Heart right ventricle (tissue), 16 donors: ENCODE measurements around the gene TMEM63C. TPM values are rescaled to one million over a fixed set of nuclear protein-coding genes. Genes with fewer than 3 reads are reported as not detected.

Experiments used
- ATAC-seq, 8 donors: fragments of 200-7000 bp; cut with Tn5 transposase; one replicate each; pipeline ENCODE4 v1.9.1; 2020; ENCODE audit warnings: mild to moderate bottlenecking in 8 of 8, moderate library complexity in 8 of 8, moderate number of reproducible peaks in 1 of 8
- DNase-seq, 2 donors: peaks; one replicate each; pipeline ENCODE4 v3.0.0-alpha.2; 2020
- H3K27ac ChIP-seq, 10 donors: fragments of 200-600 bp; sonication (generic) in 2 of 10; one replicate each; pipeline versions ENCODE4 v1.5.0 to v1.8.0; 2020 to 2022; ENCODE audit warnings: mild to moderate bottlenecking in 3 of 10
- H3K27me3 ChIP-seq, 7 donors: fragments of 200-600 bp; one replicate each; pipeline ENCODE4 v1.8.0; 2021 to 2022; ENCODE audit warnings: mild to moderate bottlenecking in 2 of 7
- H3K36me3 ChIP-seq, 9 donors: fragments of 200-600 bp; sonication (generic) in 1 of 9; one replicate each; pipeline versions ENCODE4 v1.5.0 to v1.8.0; 2020 to 2022; ENCODE audit warnings: mild to moderate bottlenecking in 2 of 9
- H3K4me1 ChIP-seq, 9 donors: fragments of 200-600 bp; sonication (generic) in 1 of 9; one replicate each; pipeline versions ENCODE4 v1.5.0 to v1.8.0; 2020 to 2022; ENCODE audit warnings: mild to moderate bottlenecking in 4 of 9
- H3K4me3 ChIP-seq, 10 donors: fragments of 200-600 bp; sonication (generic) in 2 of 10; one replicate each; pipeline versions ENCODE4 v1.5.0 to v1.8.0; 2020 to 2022; ENCODE audit warnings: mild to moderate bottlenecking in 7 of 10, moderate library complexity in 2 of 10
- H3K9me3 ChIP-seq, 11 donors: fragments of 200-600 bp in 10 of 11; sonication (generic) in 2 of 11; one replicate each; pipeline versions ENCODE4 v1.5.0 to v1.8.0; 2013 to 2022; ENCODE audit warnings: mild to moderate bottlenecking in 2 of 11, control low read depth in 1 of 11, moderate library complexity in 1 of 11
- WGBS, 2 donors: extraction: QIAGEN DNeasy Blood & Tissue Kit; methylation state at CpG; one replicate each; pipeline ENCODE4 v1.1.7; 2013; ENCODE audit warnings: inconsistent platforms in 1 of 2; 5-methylcytosine and 5-hydroxymethylcytosine counted together
- intact Hi-C, 10 donors: fragments of 100-400 bp; cut with DNase I; formaldehyde crosslinking; loops; one replicate each; pipeline versions ENCODE4 v1.11.1 to v1.14.2; 2022
- polyA plus RNA-seq, 2 donors: library from polyadenylated mRNA; stranded (reverse); fragments of 200-250 nt; gene quantifications; one replicate each; pipeline ENCODE4 v1.2.3, GENCODE V29; 2013
- total RNA-seq, 10 donors: library from RNA; stranded (reverse); fragmentation: NEBNext Ultra II Directional in 3 of 10; extraction: Animal tissue kit (Norgen Biotek cat#: 25700) in 3 of 10; gene quantifications; one replicate each; pipeline versions ENCODE4 v1.2.1 to v1.2.4, GENCODE V29; 2021 to 2023
- TF ChIP-seq, protein P1 (sequence below), 9 donors: fragments of 200-600 bp; sonication (generic) in 2 of 9; IDR thresholded peaks; one replicate each; pipeline versions ENCODE4 v1.5.0 to v1.8.0; 2021 to 2022; ENCODE audit warnings: antibody characterized with exemption in 9 of 9, mild to moderate bottlenecking in 5 of 9, moderate library complexity in 1 of 9
- donor health status: Arrhythmogenic right ventricular cardiomyopathy.
- donor health status: ischemic (EF 13 %, LVEDD 7.1; RV severe dilation, severe dysfunction).
- donor health status: healthy with polysubstance abuse.
- donor health status: DM: no; HTN: yes; CAD: no.
- donor health status: DM: no; HTN: no; CAD: no.
- donor health status: ischemic (EF 25% LVEDD 6.9; RV normal size, moderate dysfunction).
- donor health status: ischemic (EF 25% LVEDD 5.7; RV mildly dilated, moderate dysfunction).
- donor health status: healthy.
- donor health status: DM: yes; HTN: yes; CAD: no.
- donor health status: Ischemic cardiomyopathy.
- donor health status: ischemic (EF 35%, LVEDD 5.7; RV mildly dilated, moderate dysfunction).
- donor health status: nonischemic (EF 11% LVEDD 7.7; RV severe dilation, severe dysfunction).
- donor health status: DM: yes; HTN: yes; CAD: no.
- donor health status: PGD.
- donor health status: ischemic (EF 29% LVEDD 5.4; RV normal size, mild dysfunction).
- donor health status: nonischemic (EF 23%, LVEDD 6.1; RV moderate dilation, normal function).

Gene TMEM63C
- total and polyA plus RNA-seq, 12 donors, result under 0.01 to 7.2 (median 0.53) TPM

DNA sequence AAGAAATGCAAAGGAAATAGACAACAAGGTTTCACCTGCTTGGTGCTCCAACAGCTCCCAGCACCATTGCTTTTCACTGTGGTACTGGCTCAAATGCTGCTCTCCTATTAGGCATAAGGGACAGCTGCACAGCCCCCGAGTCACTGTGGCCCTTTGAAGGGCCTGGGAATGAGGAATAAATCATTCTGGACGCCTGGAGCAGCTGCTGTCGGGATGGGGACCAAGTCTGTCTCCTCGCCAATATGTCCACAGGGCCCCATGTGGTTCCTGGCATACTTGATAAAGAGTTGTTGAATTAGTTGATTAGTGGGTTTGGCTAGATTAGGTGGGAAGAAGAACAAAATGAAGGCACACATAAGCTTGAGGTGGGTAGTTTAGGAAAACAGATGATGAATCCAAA is 102.5 kb downstream of the TMEM63C start:
- ATAC-seq, result no peak
- TF ChIP-seq, protein P1, sequence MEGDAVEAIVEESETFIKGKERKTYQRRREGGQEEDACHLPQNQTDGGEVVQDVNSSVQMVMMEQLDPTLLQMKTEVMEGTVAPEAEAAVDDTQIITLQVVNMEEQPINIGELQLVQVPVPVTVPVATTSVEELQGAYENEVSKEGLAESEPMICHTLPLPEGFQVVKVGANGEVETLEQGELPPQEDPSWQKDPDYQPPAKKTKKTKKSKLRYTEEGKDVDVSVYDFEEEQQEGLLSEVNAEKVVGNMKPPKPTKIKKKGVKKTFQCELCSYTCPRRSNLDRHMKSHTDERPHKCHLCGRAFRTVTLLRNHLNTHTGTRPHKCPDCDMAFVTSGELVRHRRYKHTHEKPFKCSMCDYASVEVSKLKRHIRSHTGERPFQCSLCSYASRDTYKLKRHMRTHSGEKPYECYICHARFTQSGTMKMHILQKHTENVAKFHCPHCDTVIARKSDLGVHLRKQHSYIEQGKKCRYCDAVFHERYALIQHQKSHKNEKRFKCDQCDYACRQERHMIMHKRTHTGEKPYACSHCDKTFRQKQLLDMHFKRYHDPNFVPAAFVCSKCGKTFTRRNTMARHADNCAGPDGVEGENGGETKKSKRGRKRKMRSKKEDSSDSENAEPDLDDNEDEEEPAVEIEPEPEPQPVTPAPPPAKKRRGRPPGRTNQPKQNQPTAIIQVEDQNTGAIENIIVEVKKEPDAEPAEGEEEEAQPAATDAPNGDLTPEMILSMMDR (IDR thresholded peaks at IDR 0.05), result no peak
- WGBS, 2 donors, result 88 to 92% methylated on average over 4 of the region's 4 CpGs
- Histone ChIP-seq H3K4me3 (no peak overlapping the region), H3K9me3 (no peaks in the 10 kb centered on the region), H3K36me3 (peaks cover 0 to 98% (median 34%) of the 10 kb centered on the region in 9 donors), H3K27ac (no peak overlapping the region), H3K27me3 (no peaks in the 10 kb centered on the region), H3K4me1 (no peaks in the 10 kb centered on the region)
- intact Hi-C loops, result no loop called here
- no peak for DNase-seq

DNA sequence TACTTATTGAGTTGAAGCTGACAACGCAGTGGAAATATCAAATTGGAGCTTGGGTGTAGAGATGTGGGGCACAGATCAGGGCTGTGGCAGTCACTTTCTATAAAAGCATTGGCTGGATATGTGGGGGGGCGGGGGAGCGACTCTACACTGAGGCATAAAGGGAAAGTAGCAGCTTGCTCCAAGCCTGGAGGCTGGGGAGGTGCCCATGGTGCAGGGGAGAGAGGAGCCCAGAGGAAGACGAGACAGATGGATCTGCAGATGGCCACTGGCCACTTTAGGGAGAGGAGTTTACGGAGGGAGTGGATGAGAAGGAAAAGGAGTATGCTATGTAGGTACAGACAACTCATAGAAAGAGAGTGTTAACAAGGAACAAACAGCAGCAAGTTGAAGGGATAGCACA is 102.9 kb downstream of the TMEM63C start:
- DNase-seq, result no peak
- Histone ChIP-seq H3K9me3 (no peaks in the 10 kb centered on the region), H3K27me3 (no peaks in the 10 kb centered on the region), H3K36me3 (peaks cover 0 to 98% (median 34%) of the 10 kb centered on the region in 9 donors), H3K27ac (no peak overlapping the region), H3K4me3 (no peak overlapping the region), H3K4me1 (no peaks in the 10 kb centered on the region)
- ATAC-seq, result no peak
- intact Hi-C loops, result no loop called here
- TF ChIP-seq, protein P1 (IDR thresholded peaks at IDR 0.05), result no peak
- 98% methylated on average over 5 of the region's 5 CpGs for WGBS, 2 donors

DNA sequence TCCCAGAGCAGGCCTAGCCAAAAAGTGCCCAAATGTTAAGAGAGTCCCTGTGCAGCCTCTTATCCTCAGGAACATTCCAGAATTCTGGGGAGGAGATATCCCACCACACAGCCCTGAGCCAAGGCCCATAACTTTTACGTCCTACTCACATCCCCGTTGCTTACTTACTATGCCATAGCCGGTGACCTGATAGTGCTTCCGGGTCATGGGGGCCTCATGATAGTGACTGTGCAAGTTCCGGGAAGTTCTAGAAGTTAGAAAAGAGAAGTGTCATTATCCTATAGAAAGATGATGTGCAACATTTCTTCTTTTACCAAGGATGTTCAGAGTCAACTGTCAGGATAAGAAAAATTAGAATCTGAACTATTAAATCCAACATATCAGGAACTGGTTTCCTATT is 105.0 kb downstream of the TMEM63C start:
- WGBS, 2 donors, result 91 to 95% methylated on average over 5 of the region's 5 CpGs

DNA sequence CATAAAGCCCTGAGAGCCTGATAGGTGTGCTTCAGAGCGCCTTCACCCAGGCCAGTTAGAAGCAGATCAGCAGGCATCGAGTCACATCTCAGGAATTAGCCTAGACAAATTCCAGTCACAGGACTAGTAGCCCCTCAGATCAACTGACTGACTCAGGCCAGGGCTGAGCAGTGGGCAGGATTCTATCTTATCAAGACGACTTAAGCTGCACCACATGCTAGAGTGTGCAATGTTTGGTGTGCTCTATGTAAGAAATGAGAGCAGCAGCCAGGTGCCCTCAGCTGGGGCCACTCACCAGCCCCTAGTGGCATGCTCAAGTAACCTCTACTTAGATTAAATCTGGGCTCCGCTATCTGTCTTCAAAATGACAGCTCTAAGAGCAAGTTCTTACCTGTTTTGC is 109.1 kb downstream of the TMEM63C start:
- no peak for ATAC-seq
- intact Hi-C loops, result loop anchor here in 1 of 10 donors (10.0 kb wide), 1 partner anchor 264 kb away; no protein-coding TSS in a partner anchor
- 79 to 86% methylated on average over 4 of the region's 4 CpGs for WGBS, 2 donors

More for the DNA sequence above, 105.0 kb downstream of the TMEM63C start:
- Histone ChIP-seq H3K27me3 (no peaks in the 10 kb centered on the region), H3K27ac (no peak overlapping the region), H3K4me3 (no peak overlapping the region), H3K36me3 (peaks cover 0 to 100% (median 34%) of the 10 kb centered on the region in 9 donors), H3K9me3 (no peaks in the 10 kb centered on the region), H3K4me1 (no peaks in the 10 kb centered on the region)
- TF ChIP-seq, protein P1 (IDR thresholded peaks at IDR 0.05), result no peak
- intact Hi-C loops, result no loop called here
- no peak for ATAC-seq
- DNase-seq, result no peak

More for the DNA sequence above, 109.1 kb downstream of the TMEM63C start:
- Histone ChIP-seq H3K4me1 (no peaks in the 10 kb centered on the region), H3K36me3 (peaks cover 0 to 97% (median 19%) of the 10 kb centered on the region in 9 donors), H3K27me3 (no peaks in the 10 kb centered on the region), H3K27ac (no peak overlapping the region), H3K4me3 (no peak overlapping the region), H3K9me3 (no peaks in the 10 kb centered on the region)
- DNase-seq, result no peak
- TF ChIP-seq, protein P1 (IDR thresholded peaks at IDR 0.05), result no peak
